Coronary artery (tissue), 2 donors: ENCODE measurements around the gene ATG3.

Source experiments
- DNase-seq: peaks from one replicate; pipeline ENCODE4 v3.0.0-alpha.2; 2017; ENCODE audit warnings: low spot score
- H3K27ac ChIP-seq, 2 donors: fragments of 200-600 bp; sonication (generic); one replicate each; pipeline ENCODE4 v1.5.1; 2016 to 2019
- H3K4me3 ChIP-seq: fragments of 200-600 bp; sonication (generic); 2 replicates; pipeline ENCODE4 v1.5.1; 2016; ENCODE audit warnings: mild to moderate bottlenecking, moderate library complexity
- CTCF ChIP-seq: fragments of 200-600 bp; sonication (generic); IDR thresholded peaks from one replicate; pipeline ENCODE4 v1.5.1; 2019; ENCODE audit warnings: antibody characterized with exemption

The ATG3 gene

DNA sequence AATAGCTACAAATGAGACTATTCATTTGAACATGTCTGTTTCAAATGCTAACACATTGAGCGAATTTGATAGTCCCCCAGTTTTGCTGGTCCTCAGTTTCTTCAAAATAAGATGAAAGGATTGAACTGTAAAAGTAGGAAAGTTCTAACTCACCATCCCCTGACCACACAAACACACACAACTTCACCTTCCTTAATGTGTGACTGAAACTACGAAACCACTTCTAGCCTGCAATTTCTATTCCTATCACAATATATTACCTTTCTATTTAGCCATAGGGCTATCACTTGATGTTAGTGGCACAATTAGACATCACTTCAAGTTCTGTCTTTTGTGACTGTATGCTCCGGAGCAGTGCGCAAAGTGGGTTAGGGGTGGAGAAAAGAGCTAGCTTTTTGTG is 77.4 kb downstream of the ATG3 start:
- Histone ChIP-seq H3K27ac (no peak overlapping the region), H3K4me3 (no peak overlapping the region)
- no peak for TF ChIP-seq CTCF
- no peak for DNase-seq

DNA sequence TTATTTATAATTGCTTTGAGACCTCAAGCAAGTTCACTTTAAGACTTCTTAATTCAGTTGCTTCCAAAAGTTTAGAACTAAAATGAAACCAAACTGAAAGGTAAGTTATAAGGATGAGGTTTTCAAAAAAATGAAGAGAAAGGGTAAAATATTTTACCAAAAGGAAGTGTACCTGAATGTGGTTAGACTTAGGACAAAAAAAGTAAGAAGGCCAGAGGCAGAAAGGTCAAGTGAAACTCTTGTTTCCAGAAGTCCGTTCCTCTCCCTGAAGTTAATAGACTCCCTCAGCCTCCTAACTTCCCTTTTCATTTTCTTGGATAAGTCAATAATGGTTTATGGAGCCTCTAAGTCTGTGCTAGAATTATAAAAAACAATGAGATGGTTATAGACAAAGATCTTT is 79.1 kb downstream of the ATG3 start:
- DNase-seq, result no peak
- no peak for TF ChIP-seq CTCF
- H3K27ac ChIP-seq, result no peak overlapping the region

More for the DNA sequence above, 79.1 kb downstream of the ATG3 start:
- H3K4me3 ChIP-seq, result no peak overlapping the region
